Nephron progenitor cell (in vitro differentiated cells): ENCODE results near the gene ADGRG1.

Experiments
- DNase-seq: peaks from one replicate; pipeline ENCODE4 v3.0.0; 2021
- H3K27ac Mint-ChIP-seq: 2 replicates; pipeline ENCODE4 v1.8.0; 2021; ENCODE audit warnings: mild to moderate bottlenecking, moderate library complexity, mixed read lengths
- H3K27me3 Mint-ChIP-seq: 2 replicates; pipeline ENCODE4 v1.8.0; 2021; ENCODE audit warnings: mild to moderate bottlenecking, low read depth, mixed read lengths; ENCODE audit not compliant: poor library complexity
- H3K36me3 Mint-ChIP-seq: 2 replicates; pipeline ENCODE4 v1.8.0; 2021; ENCODE audit warnings: low read depth, mixed read lengths
- H3K4me1 Mint-ChIP-seq: 2 replicates; pipeline ENCODE4 v1.8.0; 2021; ENCODE audit warnings: mixed read lengths
- H3K4me3 Mint-ChIP-seq: 2 replicates; pipeline ENCODE4 v1.8.0; 2021; ENCODE audit warnings: mild to moderate bottlenecking, moderate library complexity, mixed read lengths
- H3K9me3 Mint-ChIP-seq: 2 replicates; pipeline ENCODE4 v1.8.0; 2021; ENCODE audit warnings: mild to moderate bottlenecking, moderate library complexity, mixed read lengths
- TF ChIP-seq, protein P1 (sequence below): fragments of 200-600 bp; sonication (generic); IDR thresholded peaks from 2 replicates; pipeline ENCODE4 v1.5.0; 2021; ENCODE audit warnings: antibody characterized with exemption

ADGRG1 gene

DNA sequence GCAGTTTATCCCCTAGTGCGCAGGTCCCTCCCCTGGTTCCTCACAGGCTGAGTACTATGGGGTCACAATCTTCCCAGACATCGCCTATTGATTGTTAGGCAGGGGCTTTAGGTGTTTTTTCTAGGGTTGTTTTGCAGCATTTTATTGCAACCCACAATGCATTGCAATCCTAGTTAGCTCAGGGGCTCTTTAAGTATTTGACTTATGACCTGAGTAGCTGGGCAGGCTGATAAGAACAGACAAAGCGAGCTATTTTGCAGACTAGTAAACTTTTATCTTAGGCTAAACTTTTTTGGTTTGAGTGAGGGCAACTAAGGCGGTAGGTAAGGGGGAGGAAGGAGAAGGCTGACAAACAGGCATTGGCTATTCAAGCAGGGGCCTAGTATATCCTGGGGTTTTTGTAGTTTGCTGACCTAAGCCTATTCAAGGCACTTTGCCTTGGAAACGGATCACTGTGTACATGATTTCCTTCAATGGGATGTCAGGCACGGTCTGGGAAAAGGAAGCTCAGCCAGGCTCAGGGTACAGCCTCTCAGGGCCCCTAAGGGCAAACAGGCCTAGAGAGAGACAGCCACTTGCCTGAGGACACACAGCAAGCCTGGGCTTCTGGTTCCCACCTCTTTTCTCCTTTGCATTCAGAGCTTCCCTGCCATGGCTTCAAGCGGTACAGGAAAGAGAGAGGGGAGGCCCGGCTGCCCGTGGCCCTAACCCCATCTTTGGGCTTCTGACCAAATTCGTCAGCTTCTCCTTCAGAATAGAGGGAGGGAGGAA is 72.5 kb downstream of the ADGRG1 start:
- H3K4me1 Mint-ChIP-seq = peaks cover 34% of the 10 kb centered on the region
- H3K4me3 Mint-ChIP-seq = no peak overlapping the region
- no peaks in the 10 kb centered on the region for H3K36me3 Mint-ChIP-seq
- no peaks in the 10 kb centered on the region for H3K9me3 Mint-ChIP-seq
- peak overlapping the region; percentile 78 for H3K27ac Mint-ChIP-seq
- H3K27me3 Mint-ChIP-seq = peaks cover 15% of the 10 kb centered on the region
- TF ChIP-seq, protein P1, sequence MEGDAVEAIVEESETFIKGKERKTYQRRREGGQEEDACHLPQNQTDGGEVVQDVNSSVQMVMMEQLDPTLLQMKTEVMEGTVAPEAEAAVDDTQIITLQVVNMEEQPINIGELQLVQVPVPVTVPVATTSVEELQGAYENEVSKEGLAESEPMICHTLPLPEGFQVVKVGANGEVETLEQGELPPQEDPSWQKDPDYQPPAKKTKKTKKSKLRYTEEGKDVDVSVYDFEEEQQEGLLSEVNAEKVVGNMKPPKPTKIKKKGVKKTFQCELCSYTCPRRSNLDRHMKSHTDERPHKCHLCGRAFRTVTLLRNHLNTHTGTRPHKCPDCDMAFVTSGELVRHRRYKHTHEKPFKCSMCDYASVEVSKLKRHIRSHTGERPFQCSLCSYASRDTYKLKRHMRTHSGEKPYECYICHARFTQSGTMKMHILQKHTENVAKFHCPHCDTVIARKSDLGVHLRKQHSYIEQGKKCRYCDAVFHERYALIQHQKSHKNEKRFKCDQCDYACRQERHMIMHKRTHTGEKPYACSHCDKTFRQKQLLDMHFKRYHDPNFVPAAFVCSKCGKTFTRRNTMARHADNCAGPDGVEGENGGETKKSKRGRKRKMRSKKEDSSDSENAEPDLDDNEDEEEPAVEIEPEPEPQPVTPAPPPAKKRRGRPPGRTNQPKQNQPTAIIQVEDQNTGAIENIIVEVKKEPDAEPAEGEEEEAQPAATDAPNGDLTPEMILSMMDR = no peak
- no peak for DNase-seq

- Mint-ChIP-seq H3K9me3 (no peaks in the 10 kb centered on the region), H3K36me3 (no peaks in the 10 kb centered on the region), H3K27ac (peak overlapping the region; percentile 97), H3K4me3 (no peak overlapping the region), H3K27me3 (peaks cover 22% of the 10 kb centered on the region), H3K4me1 (peaks cover 34% of the 10 kb centered on the region)
- DNase-seq = peak; percentile 45
- TF ChIP-seq, protein P1 = no peak
These were observed 73.4 kb downstream of the ADGRG1 start for GRCh38 chr16:57701759-57702371.

DNA sequence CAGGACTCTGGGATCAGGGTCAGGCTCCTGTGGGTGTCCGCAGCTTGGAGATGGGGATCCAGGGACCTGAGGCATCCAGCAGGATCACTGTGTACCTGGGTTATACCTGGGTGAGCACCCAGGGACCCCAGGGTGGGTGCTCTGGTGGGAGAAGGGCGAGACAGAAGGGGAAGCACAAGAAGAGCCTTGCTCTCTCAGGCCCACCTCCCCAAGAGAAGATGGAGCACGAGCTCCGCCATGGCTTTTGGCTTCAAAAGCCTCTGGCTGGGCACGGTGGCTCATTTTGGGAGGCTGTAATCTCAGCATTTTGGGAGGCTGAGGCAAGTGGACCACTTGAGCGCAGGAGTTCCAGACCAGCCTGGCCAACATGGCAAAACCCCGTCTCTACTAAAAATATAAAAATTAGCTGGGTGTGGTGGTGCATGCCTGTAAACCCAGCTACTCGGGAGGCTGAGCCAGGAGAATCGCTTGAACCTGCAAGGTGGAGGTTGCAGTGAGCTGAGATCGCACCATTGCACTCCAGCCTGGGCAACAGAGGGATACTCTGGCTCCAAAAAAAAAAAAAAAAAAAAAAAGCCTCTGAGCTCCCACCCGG is 75.1 kb downstream of the ADGRG1 start:
- TF ChIP-seq, protein P1 = no peak
- Mint-ChIP-seq H3K36me3 (no peaks in the 10 kb centered on the region), H3K9me3 (no peaks in the 10 kb centered on the region), H3K27me3 (peaks cover 26% of the 10 kb centered on the region), H3K4me1 (peaks cover 34% of the 10 kb centered on the region), H3K4me3 (no peak overlapping the region), H3K27ac (no peak overlapping the region)
- no peak for DNase-seq

DNA sequence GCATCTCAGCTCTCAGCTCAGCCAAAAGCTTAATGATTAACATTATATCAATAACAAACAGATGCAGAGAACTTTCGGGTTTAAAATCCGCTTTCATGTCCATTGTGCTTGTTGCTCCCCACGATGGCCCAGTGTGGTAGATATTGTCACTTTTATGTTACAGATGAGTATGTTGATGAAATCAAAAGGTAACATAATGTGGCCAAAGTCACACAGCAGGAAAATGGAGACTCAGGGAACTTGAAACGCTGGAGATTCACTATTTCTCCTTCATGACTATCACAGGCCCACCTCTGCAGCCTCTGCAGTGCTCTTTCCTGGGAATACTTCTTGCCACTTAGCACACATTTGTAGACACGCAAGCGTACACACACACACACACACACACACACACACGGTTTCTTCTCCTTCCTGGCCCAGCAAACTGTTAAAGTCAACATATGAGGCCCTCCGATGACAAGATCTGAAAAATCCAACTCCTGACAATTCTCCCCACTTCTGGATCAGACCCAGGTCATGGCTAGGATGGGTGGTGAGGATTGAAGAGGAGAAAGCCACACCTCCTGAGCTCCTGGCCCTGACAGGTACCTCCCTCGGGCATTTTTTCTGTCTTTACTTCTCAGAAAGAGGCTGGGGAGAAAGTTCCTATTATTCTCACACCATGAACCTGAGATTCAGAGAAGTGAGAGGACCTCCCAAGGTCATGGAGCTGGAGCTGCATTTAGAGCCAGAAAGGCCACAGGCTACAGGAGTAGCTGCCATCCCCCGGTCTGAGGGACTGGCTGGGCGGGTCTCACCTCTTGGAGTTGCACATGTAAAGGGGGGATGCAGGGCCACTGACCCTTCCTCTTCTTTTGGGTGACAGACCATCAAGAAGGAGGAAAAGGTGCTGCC is 75.8 kb downstream of the ADGRG1 start:
- H3K36me3 Mint-ChIP-seq = no peaks in the 10 kb centered on the region
- no peaks in the 10 kb centered on the region for H3K9me3 Mint-ChIP-seq
- DNase-seq = no peak
- no peak overlapping the region for H3K4me3 Mint-ChIP-seq
- peaks cover 29% of the 10 kb centered on the region for H3K27me3 Mint-ChIP-seq
- no peak overlapping the region for H3K27ac Mint-ChIP-seq
- H3K4me1 Mint-ChIP-seq = peaks cover 34% of the 10 kb centered on the region
- TF ChIP-seq, protein P1 = no peak

GRCh38 chr16:57704905-57705852 is 76.7 kb downstream of the ADGRG1 start:
- no peaks in the 10 kb centered on the region for H3K36me3 Mint-ChIP-seq
- H3K4me3 Mint-ChIP-seq = no peak overlapping the region
- H3K27ac Mint-ChIP-seq = no peak overlapping the region
- DNase-seq = no peak
- no peaks in the 10 kb centered on the region for H3K9me3 Mint-ChIP-seq
- H3K27me3 Mint-ChIP-seq = peaks cover 31% of the 10 kb centered on the region
- TF ChIP-seq, protein P1 = no peak
- peaks cover 30% of the 10 kb centered on the region for H3K4me1 Mint-ChIP-seq
